IPS-11a (cell line): Measurements from ENCODE around the gene NELFA.
"Not testable (repeated sequence)": the region's sequence is repeated elsewhere in the genome, so short reads cannot be mapped to it uniquely, and the experiment has no call there.

Source experiments
- H3K4me3 ChIP-seq: one replicate; pipeline ENCODE4 v1.5.1; 2013; ENCODE audit warnings: low read depth, low read length, control low read depth

The NELFA gene

GRCh38 chr4:2040391-2041238 lies 31.8 kb upstream of the NELFA start:
- no peak overlapping the region for H3K4me3 ChIP-seq

GRCh38 chr4:2036866-2037265 lies 28.1 kb upstream of the NELFA start:
- no peak overlapping the region for H3K4me3 ChIP-seq

- no peak overlapping the region for H3K4me3 ChIP-seq
These were observed 27.6 kb upstream of the NELFA start for GRCh38 chr4:2036327-2036726.

- not testable (repeated sequence) for H3K4me3 ChIP-seq
These were observed 22.4 kb upstream of the NELFA start for GRCh38 chr4:2031161-2031560.

GRCh38 chr4:2027120-2027519 lies 18.3 kb upstream of the NELFA start:
- not testable (repeated sequence) for H3K4me3 ChIP-seq

- H3K4me3 ChIP-seq: no peak overlapping the region
These were observed 17.0 kb upstream of the NELFA start for GRCh38 chr4:2025817-2026216.

GRCh38 chr4:2024683-2025082 lies 15.9 kb upstream of the NELFA start:
- H3K4me3 ChIP-seq: no peak overlapping the region

- not testable (repeated sequence) for H3K4me3 ChIP-seq
These were observed 12.7 kb upstream of the NELFA start for GRCh38 chr4:2021358-2022018.

GRCh38 chr4:2015008-2015407 lies 6.2 kb upstream of the NELFA start:
- no peak overlapping the region for H3K4me3 ChIP-seq

- H3K4me3 ChIP-seq: no peak overlapping the region
These were observed 2.8 kb upstream of the NELFA start for GRCh38 chr4:2011583-2011982.

- peak overlapping the region; percentile 100 for H3K4me3 ChIP-seq
These were observed 968 bp upstream of the NELFA start for GRCh38 chr4:2009651-2010233.

GRCh38 chr4:2008671-2008920 lies 178 bp downstream of the NELFA start:
- peak overlapping the region; percentile 100 for H3K4me3 ChIP-seq

- peak overlapping the region; percentile 100 for H3K4me3 ChIP-seq
These were observed 737 bp downstream of the NELFA start for GRCh38 chr4:2007804-2008670.

- H3K4me3 ChIP-seq: no peak overlapping the region
These were observed 1.7 kb downstream of the NELFA start for GRCh38 chr4:2006956-2007653.

GRCh38 chr4:2006367-2006766 lies 2.4 kb downstream of the NELFA start:
- H3K4me3 ChIP-seq: no peak overlapping the region

- not testable (repeated sequence) for H3K4me3 ChIP-seq
These were observed 5.4 kb downstream of the NELFA start for GRCh38 chr4:2003361-2003760.

GRCh38 chr4:1999308-1999707 lies 9.5 kb downstream of the NELFA start:
- not testable (repeated sequence) for H3K4me3 ChIP-seq

GRCh38 chr4:1998296-1998695 lies 10.5 kb downstream of the NELFA start:
- H3K4me3 ChIP-seq: no peak overlapping the region

GRCh38 chr4:1997712-1998111 lies 11.1 kb downstream of the NELFA start:
- H3K4me3 ChIP-seq: no peak overlapping the region

GRCh38 chr4:1996866-1997611 lies 11.7 kb downstream of the NELFA start:
- H3K4me3 ChIP-seq: no peak overlapping the region
